GM13976 (cell line): ENCODE data around the gene APEH.
"Not testable (repeated sequence)": the region's sequence is repeated elsewhere in the genome, so short reads cannot be mapped to it uniquely, and the experiment has no call there.

Experiments used
- DNase-seq: peaks from one replicate; pipeline ENCODE4 v3.0.0; 2012; ENCODE audit warnings: low spot score
- CTCF ChIP-seq: IDR thresholded peaks from 2 replicates; pipeline ENCODE4 v1.5.1; 2012; ENCODE audit warnings: borderline replicate concordance, mild to moderate bottlenecking; ENCODE audit not compliant: insufficient read depth; ENCODE audit errors: extremely low read depth, missing control alignments, control extremely low read depth
- in situ Hi-C: fragments of 300-500 bp; cut with MboI; formaldehyde crosslinking; loops from one replicate; pipeline ENCODE4 v1.12.0; 2022; ENCODE audit warnings: low sequenced_read_pairs, mixed read lengths, inconsistent platforms; ENCODE audit not compliant: unreplicated experiment

Gene APEH

GRCh38 chr3:49689046-49689907 lies 15.1 kb downstream of the APEH start, which contains the start of the genes MST1 and RNF123:
MST1 (minus strand) TSS chr3:49689474; CDS start chr3:49688691, 783 bp downstream.
RNF123 (plus strand) TSS chr3:49689557; CDS start chr3:49691166, 1,609 bp downstream.
- in situ Hi-C loops = no loop called here
- peak; percentile 48 for TF ChIP-seq CTCF
- DNase-seq = peak; percentile 95

GRCh38 chr3:49689908-49690624 lies 15.9 kb downstream of the APEH start:
- in situ Hi-C loops, DNase-seq: not testable (repeated sequence)

- in situ Hi-C loops, DNase-seq: not testable (repeated sequence)
These were observed 16.7 kb downstream of the APEH start for GRCh38 chr3:49690856-49691255.

- in situ Hi-C loops, DNase-seq: not testable (repeated sequence)
These were observed 17.3 kb downstream of the APEH start for GRCh38 chr3:49691481-49691880.

GRCh38 chr3:49694409-49695070 lies 20.4 kb downstream of the APEH start:
- DNase-seq, in situ Hi-C loops: not testable (repeated sequence)

GRCh38 chr3:49695350-49696015 lies 21.3 kb downstream of the APEH start:
- DNase-seq, in situ Hi-C loops: not testable (repeated sequence)

- in situ Hi-C loops = no loop called here
- DNase-seq = no peak
These were observed 25.3 kb downstream of the APEH start for GRCh38 chr3:49699281-49699979.

GRCh38 chr3:49700014-49700413 lies 25.9 kb downstream of the APEH start:
- no peak for DNase-seq
- no peak for TF ChIP-seq CTCF
- in situ Hi-C loops = no loop called here

More at GRCh38 chr3:49699281-49699979, 25.3 kb downstream of the APEH start:
- TF ChIP-seq CTCF = no peak
